Pulmonary artery endothelial cell (primary cell): Measurements from ENCODE around the gene BTD. TPM values are rescaled to one million over a fixed set of nuclear protein-coding genes. Genes with fewer than 3 reads are reported as not detected.
A peak's percentile ranks its signal among the peaks of the same experiment; 100 is the strongest.
"Not testable (repeated sequence)": the region's sequence is repeated elsewhere in the genome, so short reads cannot be mapped to it uniquely, and the experiment has no call there.

ENCODE experiments used
- DNase-seq: peaks from one replicate; pipeline ENCODE4 v3.0.0-alpha.2; 2011; ENCODE audit warnings: low read depth, low spot score
- total RNA-seq: library from RNA; depleted of rRNA; stranded (reverse); fragments of >200 nt; gene quantifications from 2 replicates; pipeline ENCODE4 v1.2.3, GENCODE V29; 2014

BTD gene
- total RNA-seq, 1 donor from 2014 or later, result 27.8 TPM

- DNase-seq, result not testable (repeated sequence)
These were observed 1.3 kb downstream of the BTD start for GRCh38 chr3:15602816-15603215.

GRCh38 chr3:15604584-15604983 is 3.0 kb downstream of the BTD start:
- DNase-seq, result not testable (repeated sequence)

GRCh38 chr3:15606434-15606891 is 4.9 kb downstream of the BTD start:
- no peak for DNase-seq

GRCh38 chr3:15610082-15610759 is 8.7 kb downstream of the BTD start:
- no peak for DNase-seq

GRCh38 chr3:15611018-15611417 is 9.5 kb downstream of the BTD start:
- DNase-seq, result no peak

- DNase-seq, result no peak
These were observed 10.5 kb downstream of the BTD start for GRCh38 chr3:15612001-15612400.

GRCh38 chr3:15614958-15615357 is 13.4 kb downstream of the BTD start:
- no peak for DNase-seq

- DNase-seq, result no peak
These were observed 14.5 kb downstream of the BTD start for GRCh38 chr3:15616053-15616452.

- not testable (repeated sequence) for DNase-seq
These were observed 18.3 kb downstream of the BTD start for GRCh38 chr3:15619659-15620464.

- DNase-seq, result no peak
These were observed 22.2 kb downstream of the BTD start for GRCh38 chr3:15623535-15624440.

GRCh38 chr3:15628967-15629366 is 27.4 kb downstream of the BTD start:
- no peak for DNase-seq

- DNase-seq, result no peak
These were observed 28.5 kb downstream of the BTD start for GRCh38 chr3:15629860-15630597.

GRCh38 chr3:15630646-15631350 is 29.3 kb downstream of the BTD start:
- DNase-seq, result peak; percentile 80

- no peak for DNase-seq
These were observed 30.1 kb downstream of the BTD start for GRCh38 chr3:15631426-15632211.

GRCh38 chr3:15632212-15632580 is 30.7 kb downstream of the BTD start:
- no peak for DNase-seq

GRCh38 chr3:15633159-15633558 is 31.6 kb downstream of the BTD start:
- DNase-seq, result no peak

- DNase-seq, result no peak
These were observed 32.4 kb downstream of the BTD start for GRCh38 chr3:15633766-15634598.

GRCh38 chr3:15634671-15635070 is 33.1 kb downstream of the BTD start:
- no peak for DNase-seq
